ENCODE results near the gene RBMS1.

The RBMS1 gene

DNA sequence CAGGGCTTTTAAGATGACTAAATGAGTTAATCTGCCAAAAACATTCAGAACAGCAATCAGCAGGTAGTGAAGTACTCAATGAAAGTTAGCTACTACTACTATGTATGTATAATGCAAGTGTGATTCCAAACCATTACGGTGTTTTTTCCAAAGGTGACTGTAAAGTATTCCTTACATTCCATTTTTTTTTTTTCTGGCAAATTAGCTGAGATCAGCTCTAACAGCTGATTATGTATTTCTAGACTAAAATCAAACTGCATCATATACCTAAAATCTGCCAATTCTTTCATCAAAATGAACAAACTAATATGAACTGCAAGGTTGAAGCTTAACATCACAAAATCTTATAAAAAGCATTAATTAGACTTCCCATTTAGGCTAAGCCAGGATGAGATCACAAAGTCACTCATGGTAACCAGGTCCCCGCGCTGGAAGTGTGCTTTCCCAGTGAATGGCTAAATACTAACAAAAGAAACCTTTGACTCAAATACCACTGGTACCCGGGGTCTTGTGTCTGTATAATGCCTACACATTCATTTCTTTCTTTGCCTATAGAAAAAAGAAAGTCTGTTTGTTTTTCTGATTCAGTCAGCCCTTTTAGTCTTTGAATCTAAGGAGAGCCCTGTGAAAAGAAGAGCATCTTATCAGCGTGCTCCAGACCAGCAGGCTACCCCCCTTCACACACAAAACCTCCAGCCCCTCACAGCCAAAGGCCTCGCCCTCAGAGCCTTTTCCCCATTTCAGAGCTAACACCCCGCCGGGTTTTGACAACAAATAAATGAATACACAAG is 88.3 kb downstream of the RBMS1 start:
- TF ChIP-seq, protein P1, sequence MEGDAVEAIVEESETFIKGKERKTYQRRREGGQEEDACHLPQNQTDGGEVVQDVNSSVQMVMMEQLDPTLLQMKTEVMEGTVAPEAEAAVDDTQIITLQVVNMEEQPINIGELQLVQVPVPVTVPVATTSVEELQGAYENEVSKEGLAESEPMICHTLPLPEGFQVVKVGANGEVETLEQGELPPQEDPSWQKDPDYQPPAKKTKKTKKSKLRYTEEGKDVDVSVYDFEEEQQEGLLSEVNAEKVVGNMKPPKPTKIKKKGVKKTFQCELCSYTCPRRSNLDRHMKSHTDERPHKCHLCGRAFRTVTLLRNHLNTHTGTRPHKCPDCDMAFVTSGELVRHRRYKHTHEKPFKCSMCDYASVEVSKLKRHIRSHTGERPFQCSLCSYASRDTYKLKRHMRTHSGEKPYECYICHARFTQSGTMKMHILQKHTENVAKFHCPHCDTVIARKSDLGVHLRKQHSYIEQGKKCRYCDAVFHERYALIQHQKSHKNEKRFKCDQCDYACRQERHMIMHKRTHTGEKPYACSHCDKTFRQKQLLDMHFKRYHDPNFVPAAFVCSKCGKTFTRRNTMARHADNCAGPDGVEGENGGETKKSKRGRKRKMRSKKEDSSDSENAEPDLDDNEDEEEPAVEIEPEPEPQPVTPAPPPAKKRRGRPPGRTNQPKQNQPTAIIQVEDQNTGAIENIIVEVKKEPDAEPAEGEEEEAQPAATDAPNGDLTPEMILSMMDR (IDR thresholded peaks at IDR 0.05; ENCODE audit: extremely low read depth, insufficient read depth, missing control alignments), result no peak
- no peak for DNase-seq (ENCODE audit: low spot score)
- in situ Hi-C loops (cut with MboI; ENCODE audit: low pct_unique_long_range_greater_than_20kb, low sequenced_read_pairs, unreplicated experiment), result no loop called here

DNA sequence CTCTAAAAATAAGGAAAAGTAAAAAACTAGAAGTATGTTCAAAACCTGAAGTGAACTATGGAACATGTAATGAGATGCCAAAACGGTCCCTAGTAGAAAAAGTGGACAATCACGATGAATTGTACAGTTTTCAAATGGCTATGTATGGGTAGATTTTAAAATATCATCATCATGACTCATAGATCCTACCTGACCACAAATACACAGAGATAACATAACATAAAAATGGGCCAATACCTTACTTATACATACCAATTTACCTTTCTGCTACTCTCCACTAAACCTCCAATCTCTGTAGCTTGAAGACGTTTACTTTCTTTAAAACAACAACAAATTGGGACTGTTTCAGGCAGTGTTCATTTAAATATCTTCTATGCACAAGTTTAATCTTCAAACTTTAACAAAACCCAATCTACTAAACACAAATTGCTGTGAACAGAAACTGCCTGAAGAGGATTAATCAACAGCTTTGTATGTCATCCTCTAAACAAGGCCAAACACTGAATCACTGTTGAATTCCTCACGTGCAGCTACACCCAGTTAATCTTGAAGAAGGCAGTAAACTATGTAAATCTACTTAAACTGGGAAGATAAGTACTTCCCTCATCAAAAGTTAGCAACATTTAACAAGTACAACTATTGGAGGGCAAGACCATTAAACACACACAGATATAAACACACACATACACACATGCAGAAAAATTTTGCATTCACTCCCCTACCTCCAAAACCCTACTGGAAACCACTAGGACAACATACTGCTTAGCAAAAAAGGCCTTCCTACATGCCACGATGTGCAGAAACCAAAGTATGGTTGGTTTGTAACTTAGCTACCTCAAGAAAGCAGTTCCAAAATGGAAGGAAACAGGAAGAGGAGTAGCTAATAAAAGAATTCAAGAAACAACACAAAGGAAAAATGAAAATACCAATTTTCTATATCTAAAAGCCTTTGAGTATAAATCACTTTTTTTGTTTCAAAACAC is 90.3 kb downstream of the RBMS1 start:
- in situ Hi-C loops (cut with MboI; ENCODE audit: low pct_unique_long_range_greater_than_20kb, low sequenced_read_pairs, unreplicated experiment), result no loop called here

DNA sequence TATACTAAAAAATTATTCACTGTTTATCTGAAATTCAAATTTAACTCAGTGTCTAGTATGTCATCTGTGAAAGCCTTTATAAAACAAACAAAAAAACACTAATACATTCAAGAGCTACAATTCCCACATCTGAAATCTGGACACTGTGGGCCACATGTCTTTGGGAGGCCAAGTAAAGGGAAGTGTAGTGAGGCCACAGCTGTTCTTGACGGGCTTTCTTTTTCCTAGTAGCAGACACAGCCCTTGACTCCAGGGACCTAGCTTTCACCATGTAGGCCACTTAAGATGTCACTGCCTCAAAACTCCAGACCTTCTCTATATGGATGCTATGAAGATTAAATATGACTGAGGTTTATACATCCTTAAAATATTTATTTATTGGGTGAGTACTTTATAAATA is 91.1 kb downstream of the RBMS1 start:
- DNase-seq (ENCODE audit: low spot score), result no peak
- in situ Hi-C loops (cut with MboI; ENCODE audit: low pct_unique_long_range_greater_than_20kb, low sequenced_read_pairs, unreplicated experiment), result no loop called here
- TF ChIP-seq, protein P1 (IDR thresholded peaks at IDR 0.05; ENCODE audit: extremely low read depth, insufficient read depth, missing control alignments), result no peak

More for the DNA sequence above, 90.3 kb downstream of the RBMS1 start:
- no peak for DNase-seq (ENCODE audit: low spot score)
- TF ChIP-seq, protein P1 (IDR thresholded peaks at IDR 0.05; ENCODE audit: extremely low read depth, insufficient read depth, missing control alignments), result no peak

DNA sequence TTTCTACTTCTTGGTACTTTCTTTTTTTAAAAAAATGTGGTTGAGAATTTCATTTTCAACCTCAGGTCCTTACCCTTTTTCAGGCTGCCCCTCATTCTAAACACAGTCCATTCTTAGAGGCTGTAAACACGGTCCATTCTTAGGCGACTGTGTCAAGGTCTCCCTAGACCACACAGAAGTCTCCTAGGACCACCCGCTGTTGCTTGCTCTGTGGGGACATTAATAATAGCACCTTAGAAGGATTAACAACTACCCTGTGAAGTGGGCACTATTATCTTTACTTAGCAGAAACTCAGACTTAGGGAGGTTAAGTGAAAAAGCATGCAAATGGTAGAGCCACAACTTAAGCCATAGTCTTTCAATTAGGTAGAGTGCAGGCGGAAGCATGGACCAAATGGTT is 91.7 kb downstream of the RBMS1 start:
- no peak for DNase-seq (ENCODE audit: low spot score)
- in situ Hi-C loops (cut with MboI; ENCODE audit: low pct_unique_long_range_greater_than_20kb, low sequenced_read_pairs, unreplicated experiment), result no loop called here
- TF ChIP-seq, protein P1 (IDR thresholded peaks at IDR 0.05; ENCODE audit: extremely low read depth, insufficient read depth, missing control alignments), result no peak

DNA sequence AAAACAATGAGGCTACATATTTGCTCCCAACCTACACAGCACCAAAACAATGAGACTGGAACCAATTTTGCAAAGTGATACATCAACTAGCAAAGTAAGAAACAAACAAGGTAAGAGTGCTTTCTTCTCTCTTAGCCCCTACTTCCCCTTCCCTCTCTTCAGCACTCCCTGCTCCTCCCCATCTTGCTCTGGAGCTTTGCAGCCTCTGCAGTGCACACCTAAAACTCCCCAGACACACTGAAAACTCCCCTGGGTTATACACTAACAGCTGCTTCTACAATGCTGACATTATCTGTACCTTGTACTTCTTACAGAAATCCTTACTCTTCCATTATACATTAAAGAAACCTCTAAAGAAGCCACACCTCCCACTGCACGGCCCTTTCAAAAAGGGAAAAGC is 93.7 kb downstream of the RBMS1 start:
- in situ Hi-C loops (cut with MboI; ENCODE audit: low pct_unique_long_range_greater_than_20kb, low sequenced_read_pairs, unreplicated experiment), result no loop called here
- TF ChIP-seq, protein P1 (IDR thresholded peaks at IDR 0.05; ENCODE audit: extremely low read depth, insufficient read depth, missing control alignments), result no peak
- no peak for DNase-seq (ENCODE audit: low spot score)

DNA sequence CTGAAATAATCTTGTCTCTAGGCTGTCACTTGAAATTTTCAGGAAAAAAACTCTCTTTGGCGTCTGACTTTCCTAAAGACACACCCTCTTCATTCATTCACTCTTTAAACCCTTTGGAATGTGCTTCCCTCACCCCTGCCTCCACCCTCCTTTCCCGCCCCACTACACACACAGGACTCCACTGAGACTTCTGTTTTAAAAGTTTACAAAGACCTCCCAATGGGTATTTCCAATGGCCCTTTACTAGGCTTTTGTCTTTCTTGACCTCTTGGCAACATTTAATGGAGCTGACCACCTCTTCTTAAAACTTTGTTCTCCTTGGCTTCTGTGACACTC is 96.1 kb downstream of the RBMS1 start:
- in situ Hi-C loops (cut with MboI; ENCODE audit: low pct_unique_long_range_greater_than_20kb, low sequenced_read_pairs, unreplicated experiment), result no loop called here
- DNase-seq (ENCODE audit: low spot score), result no peak
- TF ChIP-seq, protein P1 (IDR thresholded peaks at IDR 0.05; ENCODE audit: extremely low read depth, insufficient read depth, missing control alignments), result no peak
